OCI-LY1 (cell line): ENCODE results near the gene CREB3L4.
"Not testable (repeated sequence)": the region's sequence is repeated elsewhere in the genome, so short reads cannot be mapped to it uniquely, and the experiment has no call there.

Source experiments
- H2AFZ ChIP-seq: fragments of 200-600 bp; sonication (generic), shearing (Covaris generic); 2 replicates; pipeline ENCODE4 v1.6.0; 2014; ENCODE audit warnings: antibody characterized with exemption, mild to moderate bottlenecking, low read length
- H3F3A ChIP-seq: fragments of 200-600 bp; sonication (generic), shearing (Covaris generic); 2 replicates; pipeline ENCODE4 v1.6.0; 2014; ENCODE audit warnings: mild to moderate bottlenecking, antibody characterized with exemption, low read length, moderate library complexity; ENCODE audit not compliant: insufficient read depth
- H3K27ac ChIP-seq: fragments of 200-600 bp; sonication (generic); 2 replicates; pipeline ENCODE4 v1.5.1; 2014; ENCODE audit warnings: low read length, mixed run types, mild to moderate bottlenecking, low read depth; ENCODE audit not compliant: poor library complexity, severe bottlenecking
- H3K27me3 ChIP-seq: fragments of 200-600 bp; sonication (generic); 2 replicates; pipeline ENCODE4 v1.6.0; 2014; ENCODE audit warnings: antibody characterized with exemption, mild to moderate bottlenecking, low read length, moderate library complexity; ENCODE audit not compliant: insufficient read depth
- H3K36me3 ChIP-seq: fragments of 200-600 bp; sonication (generic); 2 replicates; pipeline ENCODE4 v1.6.1; 2014; ENCODE audit warnings: mild to moderate bottlenecking, antibody characterized with exemption, low read length, moderate library complexity, mixed read lengths; ENCODE audit not compliant: insufficient read depth
- H3K4me1 ChIP-seq: fragments of 200-600 bp; sonication (generic); 2 replicates; pipeline ENCODE4 v1.5.1; 2014; ENCODE audit warnings: mild to moderate bottlenecking, low read length, moderate library complexity; ENCODE audit not compliant: insufficient read depth, severe bottlenecking
- H3K4me2 ChIP-seq: fragments of 200-600 bp; sonication (generic), shearing (Covaris generic); 2 replicates; pipeline ENCODE4 v1.6.1; 2014; ENCODE audit warnings: low read length
- H3K4me3 ChIP-seq: fragments of 200-600 bp; sonication (generic); 2 replicates; pipeline ENCODE4 v1.5.1; 2014; ENCODE audit warnings: low read length, low read depth, mild to moderate bottlenecking, mixed read lengths; ENCODE audit not compliant: poor library complexity, severe bottlenecking
- H3K79me2 ChIP-seq: fragments of 200-600 bp; shearing (Covaris generic); 2 replicates; pipeline ENCODE4 v1.6.1; 2016; ENCODE audit warnings: mixed run types, low read length, mixed read lengths; ENCODE audit not compliant: insufficient read depth
- H3K9ac ChIP-seq: fragments of 200-600 bp; sonication (generic), shearing (Covaris generic); 2 replicates; pipeline ENCODE4 v1.6.1; 2014; ENCODE audit warnings: mild to moderate bottlenecking, low read length, mixed read lengths
- H3K9me2 ChIP-seq: fragments of 200-600 bp; sonication (generic), shearing (Covaris generic); 2 replicates; pipeline ENCODE4 v1.6.1; 2014; ENCODE audit warnings: low read depth, mild to moderate bottlenecking, low read length, mixed read lengths
- H3K9me3 ChIP-seq: fragments of 200-600 bp; shearing (Covaris generic); 2 replicates; pipeline ENCODE4 v1.6.1; 2014; ENCODE audit warnings: low read length, mixed read lengths
- H4K20me1 ChIP-seq: fragments of 200-600 bp; sonication (generic), shearing (Covaris generic); 2 replicates; pipeline ENCODE4 v1.6.0; 2016; ENCODE audit warnings: mild to moderate bottlenecking, low read length; ENCODE audit not compliant: insufficient read depth
- EZH2 ChIP-seq: fragments of 200-600 bp; sonication (generic), shearing (Covaris generic); IDR thresholded peaks from 2 replicates; pipeline ENCODE4 v1.8.0; 2017; ENCODE audit warnings: borderline replicate concordance, mixed run types, mild to moderate bottlenecking, antibody characterized with exemption, low read length, moderate library complexity, mixed read lengths
- TF ChIP-seq, protein P1 (sequence below): fragments of 200-600 bp; sonication (generic), shearing (Covaris generic); IDR thresholded peaks from 2 replicates; pipeline ENCODE4 v1.5.1; 2017; ENCODE audit warnings: mild to moderate bottlenecking, antibody characterized with exemption, low read length, moderate library complexity, mixed read lengths

CREB3L4 gene

DNA sequence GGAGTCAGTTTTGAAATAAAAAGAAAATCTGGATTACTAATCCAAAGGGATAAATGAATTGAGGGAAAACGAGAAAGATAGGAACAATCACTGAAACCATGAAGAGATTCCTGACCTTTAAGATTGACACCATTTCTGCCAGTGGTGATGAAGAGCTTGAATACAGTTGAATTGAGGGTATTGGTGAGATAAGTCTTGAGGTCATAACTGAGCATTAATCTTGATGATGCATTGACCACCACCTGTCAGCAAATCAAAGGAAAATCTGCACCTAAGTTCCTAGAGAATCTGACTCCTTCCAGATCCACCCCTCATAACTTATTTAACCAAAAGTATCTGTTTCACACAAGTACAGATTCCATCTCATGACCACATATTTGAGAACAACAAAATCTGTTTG, 44.4 kb downstream of the CREB3L4 start:
- Histone ChIP-seq H3K36me3 (no peaks in the 10 kb centered on the region), H3K27ac (no peak overlapping the region), H3K27me3 (no peaks in the 10 kb centered on the region), H3F3A (no peaks in the 10 kb centered on the region), H3K4me2 (no peak overlapping the region), H3K4me1 (no peaks in the 10 kb centered on the region), H4K20me1 (no peaks in the 10 kb centered on the region), H3K9ac (no peak overlapping the region), H3K4me3 (no peak overlapping the region), H2AFZ (no peak overlapping the region), H3K79me2 (no peaks in the 10 kb centered on the region), H3K9me2 (no peaks in the 10 kb centered on the region), H3K9me3 (no peaks in the 10 kb centered on the region)
- TF ChIP-seq, protein P1, sequence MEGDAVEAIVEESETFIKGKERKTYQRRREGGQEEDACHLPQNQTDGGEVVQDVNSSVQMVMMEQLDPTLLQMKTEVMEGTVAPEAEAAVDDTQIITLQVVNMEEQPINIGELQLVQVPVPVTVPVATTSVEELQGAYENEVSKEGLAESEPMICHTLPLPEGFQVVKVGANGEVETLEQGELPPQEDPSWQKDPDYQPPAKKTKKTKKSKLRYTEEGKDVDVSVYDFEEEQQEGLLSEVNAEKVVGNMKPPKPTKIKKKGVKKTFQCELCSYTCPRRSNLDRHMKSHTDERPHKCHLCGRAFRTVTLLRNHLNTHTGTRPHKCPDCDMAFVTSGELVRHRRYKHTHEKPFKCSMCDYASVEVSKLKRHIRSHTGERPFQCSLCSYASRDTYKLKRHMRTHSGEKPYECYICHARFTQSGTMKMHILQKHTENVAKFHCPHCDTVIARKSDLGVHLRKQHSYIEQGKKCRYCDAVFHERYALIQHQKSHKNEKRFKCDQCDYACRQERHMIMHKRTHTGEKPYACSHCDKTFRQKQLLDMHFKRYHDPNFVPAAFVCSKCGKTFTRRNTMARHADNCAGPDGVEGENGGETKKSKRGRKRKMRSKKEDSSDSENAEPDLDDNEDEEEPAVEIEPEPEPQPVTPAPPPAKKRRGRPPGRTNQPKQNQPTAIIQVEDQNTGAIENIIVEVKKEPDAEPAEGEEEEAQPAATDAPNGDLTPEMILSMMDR: no peak
- TF ChIP-seq EZH2: no peak

DNA sequence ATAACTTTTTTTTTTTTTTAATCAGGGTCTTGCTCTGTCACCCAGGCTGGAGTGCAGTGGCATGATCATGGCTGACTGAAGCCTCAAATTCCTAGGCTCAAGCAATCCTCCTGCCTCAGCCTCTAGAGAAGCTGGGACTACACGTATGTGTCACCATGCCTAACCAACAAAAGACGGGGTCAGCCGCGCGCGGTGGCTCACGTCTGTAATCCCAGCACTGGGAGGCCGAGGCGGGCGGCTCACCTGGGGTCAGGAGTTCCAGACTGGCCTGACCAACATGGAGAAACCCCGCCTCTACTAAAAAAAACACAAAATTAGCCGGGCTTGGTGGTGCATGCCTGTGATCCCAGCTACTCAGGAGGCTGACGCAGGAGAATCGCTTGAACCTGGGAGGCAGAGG, 44.8 kb downstream of the CREB3L4 start:
- H3K27me3 ChIP-seq, H3K4me3 ChIP-seq, H2AFZ ChIP-seq, H3K4me2 ChIP-seq, H3K27ac ChIP-seq, H3K36me3 ChIP-seq, H3K4me1 ChIP-seq, H4K20me1 ChIP-seq, H3K9me3 ChIP-seq, H3K79me2 ChIP-seq, H3K9ac ChIP-seq, H3K9me2 ChIP-seq, H3F3A ChIP-seq: not testable (repeated sequence)

- Histone ChIP-seq H3K9me2 (no peaks in the 10 kb centered on the region), H3F3A (no peaks in the 10 kb centered on the region), H3K27me3 (no peaks in the 10 kb centered on the region), H3K36me3 (no peaks in the 10 kb centered on the region), H3K9ac (no peak overlapping the region), H3K4me1 (no peaks in the 10 kb centered on the region), H4K20me1 (no peaks in the 10 kb centered on the region), H3K9me3 (no peaks in the 10 kb centered on the region), H3K79me2 (no peaks in the 10 kb centered on the region), H3K4me3 (no peak overlapping the region), H3K4me2 (no peak overlapping the region), H3K27ac (no peak overlapping the region), H2AFZ (no peak overlapping the region)
- TF ChIP-seq, protein P1: no peak
- no peak for TF ChIP-seq EZH2
These were observed 46.6 kb downstream of the CREB3L4 start for GRCh38 chr1:154014154-154014907.

GRCh38 chr1:154019269-154019668, 51.6 kb downstream of the CREB3L4 start:
- no peak for TF ChIP-seq EZH2
- TF ChIP-seq, protein P1: no peak
- Histone ChIP-seq H3F3A (no peaks in the 10 kb centered on the region), H3K4me3 (no peak overlapping the region), H3K27me3 (no peaks in the 10 kb centered on the region), H3K79me2 (no peaks in the 10 kb centered on the region), H3K4me1 (no peaks in the 10 kb centered on the region), H2AFZ (no peak overlapping the region), H4K20me1 (no peaks in the 10 kb centered on the region), H3K4me2 (no peak overlapping the region), H3K27ac (no peak overlapping the region), H3K9ac (no peak overlapping the region), H3K9me3 (no peaks in the 10 kb centered on the region), H3K36me3 (no peaks in the 10 kb centered on the region), H3K9me2 (no peaks in the 10 kb centered on the region)
